Ovary (tissue), 3 donors: Measurements from ENCODE around the gene CLEC16A.

Source experiments
- CTCF ChIP-seq, 3 donors: fragments of 450-650 bp in 2 of 3; fragments of 200-600 bp in 1 of 3; IDR thresholded peaks; one replicate each; pipeline versions ENCODE4 v1.5.1 to v1.8.0; 2016 to 2022; ENCODE audit warnings: antibody characterized with exemption in 3 of 3, mild to moderate bottlenecking in 1 of 3
- EP300 ChIP-seq: sonication (generic); formaldehyde crosslinking; IDR thresholded peaks from one replicate; pipeline ENCODE4 v1.6.1; 2017; ENCODE audit warnings: antibody characterized with exemption
- POLR2A ChIP-seq: fragments of 450-650 bp; IDR thresholded peaks from one replicate; pipeline ENCODE4 v1.6.1; 2017; ENCODE audit warnings: antibody characterized with exemption, mild to moderate bottlenecking, moderate library complexity
- donor health status: DM: no; HTN: no; CAD: no.

DNA sequence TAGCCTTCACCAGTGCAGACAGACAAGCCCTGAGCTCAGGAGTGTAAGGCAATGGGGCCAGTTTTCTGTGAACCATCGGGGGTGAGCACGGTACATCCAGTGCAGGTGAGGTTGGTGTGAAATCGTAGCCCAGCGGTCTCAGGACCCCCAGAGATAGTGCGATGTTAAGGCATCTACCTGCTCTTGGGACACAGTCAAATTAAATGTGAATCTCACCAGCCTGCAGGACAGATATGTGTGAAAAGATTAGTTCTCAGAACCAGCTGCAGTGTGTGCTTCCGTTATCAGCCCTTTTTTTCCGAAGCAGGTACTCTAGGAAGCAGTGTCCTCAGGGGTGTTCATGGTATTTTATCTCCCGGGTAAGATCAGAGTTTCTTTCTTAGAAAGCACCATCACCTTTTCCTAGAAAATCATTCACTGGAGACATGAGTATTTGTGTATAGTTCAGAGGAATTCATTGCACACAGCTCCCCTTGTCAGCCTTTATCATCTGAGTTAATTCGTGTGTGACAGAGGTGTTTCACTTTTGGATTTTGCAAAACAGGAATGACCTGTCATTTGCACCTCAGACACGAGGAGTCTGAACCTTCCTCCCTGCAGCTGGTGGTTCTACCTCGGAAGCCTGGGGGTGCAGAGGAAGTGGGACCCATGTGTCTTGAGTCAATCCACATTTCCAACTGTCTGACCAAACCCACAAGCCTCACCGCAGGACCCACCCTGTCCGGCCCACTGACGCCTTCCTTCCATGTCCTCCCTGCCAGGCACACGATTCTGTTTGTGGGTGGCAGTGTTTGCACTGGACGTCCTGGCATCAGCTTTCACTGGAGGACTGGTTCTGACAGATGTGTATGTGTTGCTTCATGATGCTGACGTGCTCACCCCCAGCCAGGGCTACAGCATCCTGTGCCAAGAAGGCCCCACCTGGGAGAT lies 107.8 kb downstream of the CLEC16A start:
- TF ChIP-seq CTCF (IDR thresholded peaks at IDR 0.05) (no peak), POLR2A (no peak), EP300 (no peak)
